ENCODE measurements around the gene ZNF107.
"Not testable (repeated sequence)": the region's sequence is repeated elsewhere in the genome, so short reads cannot be mapped to it uniquely, and the experiment has no call there.

GRCh38 chr7:64738403-64738802 lies 72.5 kb downstream of the ZNF107 start:
- not testable (repeated sequence) for TF ChIP-seq CTCF (IDR thresholded peaks at IDR 0.05; ENCODE audit: insufficient read depth, low read depth, low read length); EZH2 (IDR thresholded peaks at IDR 0.05; ENCODE audit: insufficient read depth, low read length)
